Dedifferentiated amniotic fluid mesenchymal stem cell (primary cell): Measurements from ENCODE around the gene KLRB1.
A peak's percentile ranks its signal among the peaks of the same experiment; 100 is the strongest.
"Not testable (repeated sequence)": the region's sequence is repeated elsewhere in the genome, so short reads cannot be mapped to it uniquely, and the experiment has no call there.

ENCODE experiments used
- DNase-seq: peaks from one replicate; pipeline ENCODE4 v3.0.0-alpha.2; 2016; ENCODE audit errors: extremely low spot score

The KLRB1 gene

DNA sequence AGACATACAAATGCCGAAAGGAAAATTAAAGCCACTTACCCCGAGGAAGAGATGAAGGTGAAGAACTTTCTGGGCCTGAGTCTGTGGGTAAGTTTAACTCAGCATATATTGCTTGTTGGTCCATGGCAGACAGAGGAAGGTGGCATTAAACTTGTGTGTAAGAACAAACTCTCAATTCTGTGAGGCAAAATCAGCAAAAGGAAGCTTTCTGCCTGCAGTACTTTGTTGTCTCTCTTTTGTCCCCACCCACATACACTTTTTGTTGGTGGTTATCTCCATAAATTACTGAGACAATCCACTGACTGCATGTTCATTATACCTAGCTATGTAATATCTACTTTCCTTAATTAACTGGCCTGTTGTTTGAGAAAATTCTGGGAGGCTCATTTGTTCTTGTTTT is at the start of gene KLRB1:
Gene KLRB1, minus strand, starts transcription at position 201 of the 400 bp plus-strand sequence. Its CDS starts 77 bp downstream, at position 124.
- no peak for DNase-seq

DNA sequence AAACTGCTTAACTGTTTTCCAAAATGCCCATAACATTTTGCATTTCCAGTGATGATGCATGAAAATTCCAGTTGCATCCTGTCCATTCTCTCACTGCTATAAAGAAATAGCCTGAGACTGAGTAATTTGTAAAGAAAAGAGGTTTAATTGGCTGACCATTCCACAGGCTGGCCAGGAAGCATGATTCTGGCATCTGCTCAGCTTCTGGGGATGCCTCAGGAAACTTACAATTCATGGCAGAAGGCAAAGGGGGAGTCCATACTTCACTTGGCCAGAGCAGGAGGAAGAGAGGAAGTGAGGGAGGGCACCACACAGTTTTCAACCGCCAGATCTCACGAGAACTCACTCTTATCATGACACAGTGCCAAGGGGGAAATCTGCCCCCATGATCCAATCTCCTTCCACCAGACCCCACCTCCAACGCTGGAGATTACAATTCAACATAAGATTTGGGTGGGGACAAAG is 43.6 kb upstream of the KLRB1 start:
- DNase-seq: peak; percentile 34

DNA sequence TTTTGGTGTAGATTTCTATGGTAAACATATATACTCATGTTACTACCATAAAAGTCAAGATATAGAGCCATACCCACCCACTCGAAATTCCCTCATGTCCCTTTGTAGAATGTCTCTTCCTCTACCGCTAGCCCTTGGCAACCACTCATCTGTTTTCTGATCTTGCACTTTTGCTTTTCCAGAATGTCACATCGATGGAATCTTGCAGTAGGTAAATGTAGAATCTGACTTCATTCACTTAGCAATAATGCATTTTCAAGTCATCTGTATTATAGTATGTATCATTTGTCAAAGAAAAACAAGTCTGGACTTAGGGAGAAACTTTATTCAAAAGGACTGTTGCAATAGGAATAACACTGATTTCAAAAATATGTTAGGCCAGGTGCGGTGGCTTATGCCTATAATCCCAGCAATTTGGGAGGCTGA is 42.4 kb upstream of the KLRB1 start:
- DNase-seq: peak; percentile 18

DNA sequence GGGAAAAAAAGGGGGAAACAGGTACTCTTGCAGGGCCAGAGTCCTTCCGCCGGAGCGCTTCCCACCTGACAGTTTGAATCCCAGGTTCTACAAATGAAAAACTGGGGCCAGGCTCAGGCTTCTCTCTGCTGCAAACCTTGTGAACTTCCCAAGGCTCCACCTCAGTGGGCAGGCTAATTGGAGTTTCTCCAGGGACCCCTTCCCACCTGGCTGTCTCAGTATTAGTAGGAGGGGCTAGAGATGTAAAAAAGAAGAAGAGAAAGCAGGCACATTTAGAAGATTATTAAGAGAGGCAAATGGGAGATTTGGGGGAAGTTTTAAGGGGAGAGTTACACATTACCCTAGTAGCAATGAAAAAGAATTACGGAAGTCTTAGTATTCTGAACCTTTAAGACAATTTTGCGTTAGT is 41.8 kb upstream of the KLRB1 start:
- DNase-seq: no peak

- DNase-seq: peak; percentile 17
Observed at GRCh38 chr12:9648701-9649531, 41.2 kb upstream of the KLRB1 start.

GRCh38 chr12:9647825-9648700 is 40.3 kb upstream of the KLRB1 start:
- peak; percentile 66 for DNase-seq

GRCh38 chr12:9646794-9647781 is 39.4 kb upstream of the KLRB1 start:
- DNase-seq: no peak

GRCh38 chr12:9644985-9645551 is 37.4 kb upstream of the KLRB1 start:
- DNase-seq: not testable (repeated sequence)

GRCh38 chr12:9643266-9643660 is 35.5 kb upstream of the KLRB1 start:
- DNase-seq: no peak

- no peak for DNase-seq
Observed at GRCh38 chr12:9642606-9643265, 35.0 kb upstream of the KLRB1 start.

- no peak for DNase-seq
Observed at GRCh38 chr12:9640024-9640423, 32.3 kb upstream of the KLRB1 start.

GRCh38 chr12:9636851-9637206 is 29.1 kb upstream of the KLRB1 start:
- DNase-seq: no peak

GRCh38 chr12:9636150-9636850 is 28.6 kb upstream of the KLRB1 start:
- no peak for DNase-seq

- DNase-seq: no peak
Observed at GRCh38 chr12:9634969-9635754, 27.4 kb upstream of the KLRB1 start.

GRCh38 chr12:9634177-9634803 is 26.6 kb upstream of the KLRB1 start:
- no peak for DNase-seq

DNA sequence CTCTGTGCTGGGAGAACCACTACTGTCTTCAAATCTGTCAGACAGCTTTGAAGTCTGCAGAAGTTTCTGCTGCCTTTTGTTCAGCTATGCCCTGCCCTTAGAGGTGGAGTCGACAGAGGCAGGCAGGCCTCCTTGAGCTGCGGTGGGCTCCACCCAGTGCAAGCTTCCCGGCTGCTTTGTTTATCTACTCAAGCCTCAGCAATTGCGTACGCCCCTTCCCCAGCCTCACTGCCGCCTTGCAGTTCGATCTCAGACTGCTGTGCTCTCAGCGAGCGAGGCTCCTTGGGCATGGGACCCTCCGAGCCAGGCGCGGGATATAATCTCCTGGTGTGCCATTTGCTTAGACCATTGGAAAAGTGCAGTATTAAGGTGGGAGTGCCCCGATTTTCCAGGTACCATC is 25.1 kb upstream of the KLRB1 start:
- DNase-seq: no peak

DNA sequence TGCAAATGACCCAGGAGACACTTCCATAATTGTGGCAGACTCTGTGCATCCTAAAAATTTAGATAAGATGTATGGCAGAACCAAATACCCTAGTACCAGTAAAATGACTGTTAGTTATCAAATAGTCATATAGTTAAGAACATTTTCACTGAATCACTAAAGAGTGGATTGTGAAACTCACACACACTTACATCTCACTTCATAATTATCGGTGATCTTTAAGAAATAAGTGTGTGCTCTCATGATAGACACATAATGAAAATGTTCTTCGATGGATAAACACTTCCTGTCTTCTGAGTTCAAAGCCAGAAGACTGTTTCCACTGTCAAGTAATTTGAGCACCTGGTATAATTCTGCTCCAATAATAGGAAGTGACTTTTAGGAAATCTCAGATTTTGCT is 19.1 kb upstream of the KLRB1 start:
- no peak for DNase-seq

DNA sequence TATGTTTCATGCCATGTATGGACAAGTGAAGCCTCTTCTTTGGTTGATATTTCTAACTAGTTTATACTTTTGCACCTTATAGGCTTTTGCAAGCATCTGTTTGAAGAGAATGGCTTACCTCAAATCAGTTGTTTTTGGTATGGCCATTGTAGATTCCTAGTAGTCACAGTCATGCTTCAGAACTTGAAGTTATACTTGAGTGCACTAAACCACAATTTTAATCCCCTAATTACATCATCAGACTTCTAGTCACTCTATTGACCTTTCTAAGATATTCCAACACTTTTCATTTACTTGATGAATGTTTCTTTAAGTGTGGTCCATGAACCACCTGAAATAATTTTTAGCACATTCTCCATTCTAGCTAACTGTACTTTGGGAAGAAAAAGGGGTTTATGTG is 18.6 kb upstream of the KLRB1 start:
- no peak for DNase-seq

DNA sequence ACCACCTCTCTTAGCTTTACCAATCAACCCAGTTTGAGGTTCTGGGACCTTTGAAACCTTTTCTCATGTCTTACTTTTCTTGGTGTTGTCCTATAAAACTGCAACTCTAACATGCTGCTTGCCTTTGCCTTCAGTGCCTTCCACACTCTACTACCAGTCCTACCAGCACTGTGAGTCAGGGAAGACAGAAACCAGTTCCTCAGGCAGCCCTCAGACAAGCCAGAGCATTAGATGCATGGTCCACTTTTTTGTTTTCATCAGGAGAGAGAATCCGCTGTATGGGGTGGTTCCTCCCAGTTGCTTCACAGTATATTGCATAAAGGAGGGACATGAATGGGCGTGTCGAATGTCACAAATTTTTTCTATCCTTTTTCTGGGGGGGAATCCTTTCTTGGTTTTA is 17.3 kb upstream of the KLRB1 start:
- DNase-seq: no peak
